HepG2 (cell line): ENCODE data around the gene NCKAP5L.

ENCODE experiments used
- PPARG ChIP-seq: conservative IDR thresholded peaks from 2 replicates; pipeline ENCODE4 v1.6.1; 2016; ENCODE audit warnings: missing biosample characterization, missing genetic modification reagents
- RBM22 ChIP-seq: fragments of 200-400 bp; formaldehyde crosslinking; optimal IDR thresholded peaks from 2 replicates; pipeline ENCODE3; 2017; ENCODE audit warnings: mild to moderate bottlenecking, low read length, moderate library complexity
- SIN3B ChIP-seq: fragments of 150-350 bp; IDR thresholded peaks from 2 replicates; pipeline ENCODE4 v1.6.1; 2014; ENCODE audit warnings: low read length
- SP2 ChIP-seq: sonication (generic); formaldehyde crosslinking; IDR thresholded peaks from 2 replicates; pipeline ENCODE4 v1.5.1; 2020; ENCODE audit warnings: mild to moderate bottlenecking, missing genetic modification reagents
- ZNF644 ChIP-seq: IDR thresholded peaks from 2 replicates; pipeline ENCODE4 v1.6.1; 2016; ENCODE audit warnings: low read depth
- TF ChIP-seq, protein P1 (sequence below): sonication (generic); formaldehyde crosslinking; IDR thresholded peaks from 2 replicates; pipeline ENCODE4 v1.5.0; 2020; ENCODE audit warnings: mild to moderate bottlenecking, missing genetic modification reagents, moderate library complexity

DNA sequence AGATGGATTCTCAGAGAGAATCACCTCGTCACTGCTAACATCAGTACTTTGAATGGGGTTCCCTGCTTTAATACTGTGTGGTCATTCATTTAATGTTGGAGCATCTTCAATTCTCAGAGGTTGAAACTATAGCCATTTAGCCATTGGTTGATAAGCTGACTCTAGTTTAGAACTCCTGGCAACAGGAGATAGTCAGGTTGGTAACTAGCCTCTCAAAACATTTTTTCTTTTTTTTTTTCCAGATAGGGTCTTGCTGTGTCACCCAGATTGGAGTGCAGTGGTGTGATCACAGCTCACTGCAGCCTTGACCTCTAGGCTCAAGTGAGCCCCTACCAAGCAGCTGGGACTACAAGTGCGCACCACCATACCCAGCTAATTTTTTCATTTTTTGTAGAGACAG, 3.5 kb upstream of the NCKAP5L start:
- no peak for TF ChIP-seq RBM22
- TF ChIP-seq SP2: no peak
- TF ChIP-seq, protein P1, sequence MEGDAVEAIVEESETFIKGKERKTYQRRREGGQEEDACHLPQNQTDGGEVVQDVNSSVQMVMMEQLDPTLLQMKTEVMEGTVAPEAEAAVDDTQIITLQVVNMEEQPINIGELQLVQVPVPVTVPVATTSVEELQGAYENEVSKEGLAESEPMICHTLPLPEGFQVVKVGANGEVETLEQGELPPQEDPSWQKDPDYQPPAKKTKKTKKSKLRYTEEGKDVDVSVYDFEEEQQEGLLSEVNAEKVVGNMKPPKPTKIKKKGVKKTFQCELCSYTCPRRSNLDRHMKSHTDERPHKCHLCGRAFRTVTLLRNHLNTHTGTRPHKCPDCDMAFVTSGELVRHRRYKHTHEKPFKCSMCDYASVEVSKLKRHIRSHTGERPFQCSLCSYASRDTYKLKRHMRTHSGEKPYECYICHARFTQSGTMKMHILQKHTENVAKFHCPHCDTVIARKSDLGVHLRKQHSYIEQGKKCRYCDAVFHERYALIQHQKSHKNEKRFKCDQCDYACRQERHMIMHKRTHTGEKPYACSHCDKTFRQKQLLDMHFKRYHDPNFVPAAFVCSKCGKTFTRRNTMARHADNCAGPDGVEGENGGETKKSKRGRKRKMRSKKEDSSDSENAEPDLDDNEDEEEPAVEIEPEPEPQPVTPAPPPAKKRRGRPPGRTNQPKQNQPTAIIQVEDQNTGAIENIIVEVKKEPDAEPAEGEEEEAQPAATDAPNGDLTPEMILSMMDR (CRISPR knock-in tag): no peak
- no peak for TF ChIP-seq SIN3B
- no peak for TF ChIP-seq ZNF644 (CRISPR knock-in tag)
- TF ChIP-seq PPARG (CRISPR knock-in tag): no peak
